ENCODE data around the gene NRIP2.

- no peak for TF ChIP-seq YY1 (IDR thresholded peaks at IDR 0.05; ENCODE audit: insufficient read depth, insufficient read length)
- no peak for TF ChIP-seq SUZ12 (IDR thresholded peaks at IDR 0.05; ENCODE audit: extremely low read depth, insufficient read depth, insufficient read length)
- no peak for TF ChIP-seq ZNF274 (IDR thresholded peaks at IDR 0.05; ENCODE audit: low read depth, low read length)
These were observed 34.7 kb downstream of the NRIP2 start for GRCh38 chr12:2800046-2800570.

Measured in NT2/D1 (cell line).